HPDE6-E6E7 (cell line): Measurements from ENCODE around the gene CNTN5.

Experiments used
- DNase-seq: peaks from one replicate; pipeline ENCODE4 v3.0.0; 2011; ENCODE audit warnings: missing footprints; ENCODE audit errors: extremely low spot score

The CNTN5 gene

GRCh38 chr11:99170591-99170990 is 149.8 kb downstream of the CNTN5 start:
- no peak for DNase-seq

GRCh38 chr11:99171330-99171729 is 150.6 kb downstream of the CNTN5 start:
- peak; percentile 4 for DNase-seq

- no peak for DNase-seq
These were observed 155.7 kb downstream of the CNTN5 start for GRCh38 chr11:99176430-99176829.

- DNase-seq = no peak
These were observed 156.7 kb downstream of the CNTN5 start for GRCh38 chr11:99177446-99177845.

- no peak for DNase-seq
These were observed 163.4 kb downstream of the CNTN5 start for GRCh38 chr11:99184146-99184545.

GRCh38 chr11:99188221-99188620 is 167.5 kb downstream of the CNTN5 start:
- DNase-seq = no peak

- DNase-seq = no peak
These were observed 172.0 kb downstream of the CNTN5 start for GRCh38 chr11:99192716-99193115.

- DNase-seq = no peak
These were observed 176.7 kb downstream of the CNTN5 start for GRCh38 chr11:99197477-99197876.

GRCh38 chr11:99198215-99198614 is 177.5 kb downstream of the CNTN5 start:
- no peak for DNase-seq

- no peak for DNase-seq
These were observed 178.6 kb downstream of the CNTN5 start for GRCh38 chr11:99199341-99199740.

- no peak for DNase-seq
These were observed 180.0 kb downstream of the CNTN5 start for GRCh38 chr11:99200720-99201119.

- no peak for DNase-seq
These were observed 188.1 kb downstream of the CNTN5 start for GRCh38 chr11:99208813-99209212.

- DNase-seq = no peak
These were observed 208.8 kb downstream of the CNTN5 start for GRCh38 chr11:99229544-99229943.

GRCh38 chr11:99234534-99234933 is 213.8 kb downstream of the CNTN5 start:
- DNase-seq = no peak

GRCh38 chr11:99238401-99238800 is 217.7 kb downstream of the CNTN5 start:
- no peak for DNase-seq

GRCh38 chr11:99240192-99241030 is 219.7 kb downstream of the CNTN5 start:
- no peak for DNase-seq

- no peak for DNase-seq
These were observed 220.3 kb downstream of the CNTN5 start for GRCh38 chr11:99241066-99241465.

GRCh38 chr11:99244613-99245012 is 223.9 kb downstream of the CNTN5 start:
- DNase-seq = no peak

- no peak for DNase-seq
These were observed 225.4 kb downstream of the CNTN5 start for GRCh38 chr11:99246199-99246598.

GRCh38 chr11:99256614-99257013 is 235.9 kb downstream of the CNTN5 start:
- no peak for DNase-seq

- no peak for DNase-seq
These were observed 236.4 kb downstream of the CNTN5 start for GRCh38 chr11:99257131-99257530.

- no peak for DNase-seq
These were observed 239.9 kb downstream of the CNTN5 start for GRCh38 chr11:99260696-99261095.

GRCh38 chr11:99268886-99269285 is 248.1 kb downstream of the CNTN5 start:
- no peak for DNase-seq

GRCh38 chr11:99271527-99271926 is 250.8 kb downstream of the CNTN5 start:
- DNase-seq = no peak
